ENCODE measurements around the gene TMIGD2.

DNA sequence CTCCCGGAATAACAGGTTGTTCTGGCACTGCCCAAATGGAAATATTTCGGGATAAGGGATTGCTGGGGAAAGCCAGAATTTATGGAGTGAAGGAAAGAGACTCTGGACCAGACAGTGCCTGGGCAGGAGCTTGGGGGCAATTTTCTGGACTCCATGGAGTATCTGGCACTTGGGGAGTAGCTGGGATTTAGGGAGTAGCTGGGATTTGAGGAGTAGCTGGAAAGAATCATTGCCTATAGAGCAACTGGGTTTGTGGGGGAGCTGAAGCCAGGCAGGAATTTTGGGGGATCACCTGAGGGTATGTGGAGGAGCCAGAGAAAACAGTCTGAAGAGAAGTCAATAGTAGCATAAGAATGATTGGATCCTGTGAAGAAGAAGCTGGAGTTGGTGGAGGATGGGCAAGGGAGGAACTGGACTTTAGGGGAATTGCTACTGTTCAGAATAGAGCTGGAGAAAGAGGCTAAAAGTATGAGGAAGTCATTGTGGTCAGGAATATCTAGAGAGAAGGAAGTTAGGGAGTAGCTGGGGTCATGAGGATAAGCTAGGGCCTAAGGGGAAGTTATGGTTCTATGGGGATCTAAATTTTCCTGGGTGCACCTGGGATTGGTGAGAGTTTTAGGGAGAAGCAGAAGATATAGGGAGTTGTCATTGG is 17.0 kb upstream of the TMIGD2 start:
- TF ChIP-seq CTCF (IDR thresholded peaks at IDR 0.05) (no peak), POLR2AphosphoS5 (IDR thresholded peaks at IDR 0.05) (no peak)
